HepG2 (cell line): Measurements from ENCODE around the gene CD46. TPM values are rescaled to one million over a fixed set of nuclear protein-coding genes. Genes with fewer than 3 reads are reported as not detected.
A peak's percentile ranks its signal among the peaks of the same experiment; 100 is the strongest.

Experiments used
- ATAC-seq: fragments of 200-7000 bp; cut with Tn5 transposase; 3 replicates; pipeline ENCODE4 v1.9.1; 2020; ENCODE audit warnings: mild to moderate bottlenecking, moderate library complexity
- BruUV-seq: library from RNA; stranded (reverse); fragments of 400-500 nt; replicated peaks from 2 replicates; lab custom pipeline; 2021; lab: Mats Ljungman, UMichigan
- CTCF ChIA-PET: fragments of 300-600 bp; formaldehyde crosslinking; extraction: SDS; loops from one replicate; lab custom pipeline; 2021; ENCODE audit warnings: low total read pairs, inconsistent platforms, low intra/inter-chr PET ratio; lab: Yijun Ruan, JAX
- POLR2A ChIA-PET: fragments of 350-600 bp; sonication (Branson Sonifier 250); formaldehyde crosslinking; loops from one replicate; lab custom pipeline; 2020; ENCODE audit warnings: antibody characterized with exemption, inconsistent platforms; lab: Yijun Ruan, JAX
- DNase-seq: peaks from one replicate; pipeline ENCODE4 v3.0.0-alpha.2; 2015; ENCODE audit warnings: low spot score
- FAIRE-seq: peaks from 3 replicates; lab custom pipeline; 2011; peaks lifted over from hg19 to GRCh38; lab: Jason Lieb, UNC
- H2AFZ ChIP-seq: one replicate; pipeline ENCODE4 v1.6.1; 2011; ENCODE audit warnings: low read length, inconsistent platforms
- H3K27ac ChIP-seq: fragments of 300-600 bp; 3 replicates; pipeline ENCODE4 v1.8.0; 2011; ENCODE audit warnings: mixed run types, mild to moderate bottlenecking, mixed read lengths, low read length, inconsistent platforms; ENCODE audit not compliant: insufficient read depth; ENCODE audit errors: extremely low read length
- H3K27me3 ChIP-seq, 2 experiments: fragments of 200-600 bp in 1 of 2; 2 replicates in 1 of 2; 3 replicates in 1 of 2; pipeline versions ENCODE4 v1.6.0 to v1.8.0; 2011; ENCODE audit warnings: low read length in 2 of 2, mild to moderate bottlenecking in 2 of 2, moderate library complexity in 2 of 2, inconsistent platforms in 1 of 2; ENCODE audit not compliant: insufficient read depth in 2 of 2, control insufficient read depth in 1 of 2
- H3K36me3 ChIP-seq, 2 experiments: fragments of 200-600 bp in 1 of 2; replicated peaks in 1 of 2; 2 replicates in 1 of 2; 3 replicates in 1 of 2; pipeline versions ENCODE4 v1.5.1 to v1.8.0; 2011; ENCODE audit warnings: low read length in 2 of 2, inconsistent platforms in 1 of 2; ENCODE audit not compliant: insufficient read depth in 2 of 2, control insufficient read depth in 1 of 2
- H3K4me1 ChIP-seq: 2 replicates; pipeline ENCODE4 v1.5.1; 2012; ENCODE audit warnings: low read length, inconsistent platforms; ENCODE audit not compliant: insufficient read depth
- H3K4me2 ChIP-seq: 2 replicates; pipeline ENCODE4 v1.6.0; 2011; ENCODE audit warnings: low read depth, low read length, inconsistent platforms
- H3K4me3 ChIP-seq, 3 experiments: fragments of 200-600 bp in 1 of 3; sonication (generic), shearing (Covaris generic) in 1 of 3; replicated peaks in 1 of 3; 2 replicates each; pipeline ENCODE4 v1.5.1; 2011 to 2016; ENCODE audit warnings: low read length in 3 of 3, inconsistent platforms in 2 of 3, low read depth in 2 of 3, mild to moderate bottlenecking in 2 of 3, control low read depth in 1 of 3, mixed read lengths in 1 of 3; ENCODE audit not compliant: insufficient read depth in 1 of 3
- H3K79me2 ChIP-seq: one replicate; pipeline ENCODE4 v1.6.1; 2011; ENCODE audit warnings: low read length, inconsistent platforms; ENCODE audit not compliant: insufficient read depth
- H3K9ac ChIP-seq: 2 replicates; pipeline ENCODE4 v1.6.0; 2011; ENCODE audit warnings: mild to moderate bottlenecking, low read depth, low read length, inconsistent platforms; ENCODE audit not compliant: insufficient read depth
- H3K9me3 ChIP-seq: 2 replicates; pipeline ENCODE4 v1.5.1; 2012; ENCODE audit warnings: mild to moderate bottlenecking, low read length
- H4K20me1 ChIP-seq: 2 replicates; pipeline ENCODE4 v1.6.0; 2011; ENCODE audit warnings: inconsistent platforms, mild to moderate bottlenecking, low read length, moderate library complexity; ENCODE audit not compliant: insufficient read depth
- ATF1 ChIP-seq: IDR thresholded peaks from 2 replicates; pipeline ENCODE4 v1.6.1; 2016; ENCODE audit warnings: mild to moderate bottlenecking, control low read depth
- FOXA3 ChIP-seq: IDR thresholded peaks from 2 replicates; pipeline ENCODE4 v1.6.1; 2016; ENCODE audit warnings: missing genetic modification reagents, missing compliant biosample characterization
- FOXJ3 ChIP-seq: sonication (generic); formaldehyde crosslinking; IDR thresholded peaks from 2 replicates; pipeline ENCODE4 v1.4.0; 2020; ENCODE audit warnings: missing genetic modification reagents, mild to moderate bottlenecking, borderline replicate concordance
- PHF8 ChIP-seq: sonication (generic); formaldehyde crosslinking; IDR thresholded peaks from 2 replicates; pipeline ENCODE4 v1.5.0; 2020; ENCODE audit warnings: missing genetic modification reagents
- RBFOX2 ChIP-seq: fragments of 200-400 bp; formaldehyde crosslinking; IDR thresholded peaks from 2 replicates; pipeline ENCODE4 v1.6.1; 2017; ENCODE audit warnings: low read depth, mild to moderate bottlenecking, low read length
- TBX2 ChIP-seq: sonication (generic); formaldehyde crosslinking; IDR thresholded peaks from 2 replicates; pipeline ENCODE4 v1.5.0; 2020; ENCODE audit warnings: missing genetic modification reagents, mild to moderate bottlenecking, borderline replicate concordance
- ZFX ChIP-seq: sonication (generic); formaldehyde crosslinking; IDR thresholded peaks from 2 replicates; pipeline ENCODE4 v1.4.0; 2020; ENCODE audit warnings: mild to moderate bottlenecking, low read depth, missing genetic modification reagents, moderate library complexity
- ZNF205 ChIP-seq: IDR thresholded peaks from 2 replicates; pipeline ENCODE4 v1.6.1; 2018; ENCODE audit warnings: missing biosample characterization, missing genetic modification reagents
- ZNF350 ChIP-seq: sonication (generic); formaldehyde crosslinking; IDR thresholded peaks from 2 replicates; pipeline ENCODE4 v1.4.0; 2020; ENCODE audit warnings: mild to moderate bottlenecking, low read depth, missing genetic modification reagents, borderline replicate concordance
- ZNF546 ChIP-seq: sonication (generic); formaldehyde crosslinking; conservative IDR thresholded peaks from 2 replicates; pipeline ENCODE4 v1.8.1; 2023; ENCODE audit warnings: mild to moderate bottlenecking, missing genetic modification reagents
- ZNF772 ChIP-seq: sonication (generic); formaldehyde crosslinking; IDR thresholded peaks from 2 replicates; pipeline ENCODE4 v1.5.0; 2020; ENCODE audit warnings: mild to moderate bottlenecking, missing genetic modification reagents
- WGBS: methylation state at CpG from one replicate; pipeline ENCODE4 v1.1.6; 2017; ENCODE audit warnings: low lambda C conversion rate; 5-methylcytosine and 5-hydroxymethylcytosine counted together
- in situ Hi-C: cut with HindIII; loops from 2 replicates; pipeline ENCODE4 v1.10.0; 2017; ENCODE audit warnings: low pct_unique_long_range_greater_than_20kb; ENCODE audit not compliant: extremely low pct_ligation_motif_present
- intact Hi-C: fragments of 100-400 bp; cut with micrococcal nuclease; formaldehyde crosslinking; loops from one replicate; pipeline ENCODE4 v1.10.0; 2022; ENCODE audit not compliant: unreplicated experiment
- polyA plus RNA-seq, 8 experiments: library from polyadenylated mRNA; depleted of rRNA in 3 of 8; stranded (reverse) in 7 of 8; unstranded in 1 of 8; fragments of >200 nt; fragmentation: Illumina TruSeq in 4 of 8; extraction: Trizol in 4 of 8; gene quantifications; 2 replicates each; pipeline versions ENCODE4 v1.2.1 to v1.2.3, GENCODE V29; 2011 to 2016; ENCODE audit warnings: low read depth in 4 of 8, missing spikeins in 1 of 8, mixed read lengths in 1 of 8; ENCODE audit not compliant: insufficient read depth in 1 of 8
- total RNA-seq, 5 experiments: library from RNA; depleted of rRNA; stranded (reverse); fragments of >200 nt; fragmentation: Illumina TruSeq; extraction: Trizol; gene quantifications; 2 replicates each; pipeline ENCODE4 v1.2.3, GENCODE V29; 2016; ENCODE audit warnings: low read depth in 1 of 5
- TF ChIP-seq, protein P1 (sequence below): sonication (generic); formaldehyde crosslinking; IDR thresholded peaks from 2 replicates; pipeline ENCODE4 v1.8.0; 2022; ENCODE audit warnings: mild to moderate bottlenecking, missing genetic modification reagents, moderate library complexity
- TF ChIP-seq, protein P2 (sequence below): sonication (generic); formaldehyde crosslinking; IDR thresholded peaks from 2 replicates; pipeline ENCODE4 v1.5.0; 2020; ENCODE audit warnings: missing genetic modification reagents

The CD46 gene
- total and polyA plus RNA-seq, 2 of the 13 experiments (the other 11 are each of a cell fraction or from before 2014, with no cell fraction given) = 130 to 277 TPM

DNA sequence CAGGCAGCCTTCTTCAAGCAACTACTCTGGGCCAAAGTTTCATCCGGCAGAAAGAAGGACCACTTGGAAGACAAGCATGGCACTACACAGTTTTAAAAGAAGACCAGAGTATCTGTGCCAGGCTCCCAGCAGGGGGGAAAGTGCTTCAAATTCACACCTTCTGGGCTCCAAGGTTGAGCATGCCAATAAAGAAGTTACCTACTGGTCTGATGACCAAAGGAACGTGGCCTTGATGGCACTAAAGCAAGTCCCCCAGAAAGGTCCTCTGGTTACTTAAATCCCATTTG is 73.5 kb downstream of the CD46 start:
- ChIA-PET CTCF (no interaction called here), POLR2A (interaction anchor here (2.2 to 2.8 kb wide), 2 partner anchors 28 to 59 kb away, joined by 10 read pairs; no protein-coding TSS in a partner anchor)
- ATAC-seq (no peak), FAIRE-seq (no peak), DNase-seq (no peak)
- 53% methylated on average over 2 of the region's 2 CpGs for WGBS
- intact Hi-C loops (no loop called here), in situ Hi-C loops (loop anchor here (5.0 kb wide), 2 partner anchors 42 to 142 kb away; no protein-coding TSS in a partner anchor)
- Histone ChIP-seq H3K9ac (peak overlapping the region; percentile 80; the same call in 1 of the 2 replicates), H3K4me2 (peak overlapping the region; percentile 91), H3K79me2 (peaks cover 36% of the 10 kb centered on the region), H3K4me3 (peak overlapping the region in 2 of 3 experiments; percentile 73 to 77; a peak in 3 of 6 replicates), H3K27ac (peak overlapping the region; percentile 94), H2AFZ (no peak overlapping the region), H4K20me1 (no peaks in the 10 kb centered on the region), H3K9me3 (no peaks in the 10 kb centered on the region), H3K27me3 (no peaks in the 10 kb centered on the region; a peak in 2 of 5 replicates), H3K36me3 (peaks cover 0 to 3% of the 10 kb centered on the region in 2 experiments; a peak in 3 of 5 replicates), H3K4me1 (peaks cover 65% of the 10 kb centered on the region)
- TF ChIP-seq FOXA3 (CRISPR knock-in tag) (no peak), PHF8 (CRISPR knock-in tag) (0 out of 2 replicates have a peak, but pooled peaks have one; percentile 7), FOXJ3 (CRISPR knock-in tag) (no peak)
- TF ChIP-seq, protein P1, sequence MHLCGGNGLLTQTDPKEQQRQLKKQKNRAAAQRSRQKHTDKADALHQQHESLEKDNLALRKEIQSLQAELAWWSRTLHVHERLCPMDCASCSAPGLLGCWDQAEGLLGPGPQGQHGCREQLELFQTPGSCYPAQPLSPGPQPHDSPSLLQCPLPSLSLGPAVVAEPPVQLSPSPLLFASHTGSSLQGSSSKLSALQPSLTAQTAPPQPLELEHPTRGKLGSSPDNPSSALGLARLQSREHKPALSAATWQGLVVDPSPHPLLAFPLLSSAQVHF = no peak
- BruUV-seq = no TSS peak

DNA sequence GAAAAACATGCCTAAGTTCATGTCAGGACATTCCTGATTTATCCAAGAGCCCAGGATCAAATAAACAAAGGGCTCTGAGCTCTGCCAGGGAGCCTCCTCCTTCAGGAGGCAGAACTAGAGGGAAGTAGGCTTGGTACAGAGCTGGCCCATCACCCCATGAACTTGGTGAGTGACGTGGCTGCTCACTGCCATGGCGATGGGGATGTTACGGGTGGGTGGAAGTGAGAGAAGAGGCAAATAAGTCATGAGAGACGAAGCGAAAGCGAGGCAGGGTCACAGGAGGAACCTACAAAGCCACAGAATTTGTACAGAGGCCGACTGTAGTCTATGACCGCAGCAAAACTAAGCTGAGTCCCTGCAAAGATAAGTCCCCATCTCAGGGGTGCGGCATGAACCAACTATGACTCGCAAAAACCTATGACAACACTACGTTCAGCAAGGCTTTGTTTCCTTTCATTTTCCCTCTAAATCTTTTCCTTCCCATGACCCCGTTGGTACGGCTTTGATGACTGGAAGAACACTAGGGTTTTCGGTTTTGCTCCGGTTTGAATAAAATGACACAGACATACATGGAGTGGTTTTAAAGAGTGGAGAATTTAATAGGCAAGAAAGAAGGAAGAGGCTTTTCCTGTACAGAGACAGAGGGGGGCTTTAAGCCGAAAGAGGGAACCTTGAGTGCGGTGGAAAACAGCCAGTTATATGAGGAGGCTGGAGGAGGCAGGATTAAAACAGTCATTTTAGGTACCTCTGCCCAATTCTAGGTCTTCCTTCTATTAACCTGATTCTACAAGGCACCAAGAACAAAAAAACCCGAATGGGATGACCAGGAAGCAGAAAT is 74.1 kb downstream of the CD46 start:
- peak overlapping the region; percentile 66 for H2AFZ ChIP-seq
- H3K4me2 ChIP-seq = peak overlapping the region; percentile 91
- peak overlapping the region; percentile 58 to 77 (median 73) for H3K4me3 ChIP-seq
- H3K27ac ChIP-seq = peak overlapping the region; percentile 94
- peaks cover 65% of the 10 kb centered on the region for H3K4me1 ChIP-seq
- ChIA-PET POLR2A (interaction anchor here (0.7 to 2.8 kb wide), 8 partner anchors 10 to 138 kb away, joined by 3 to 14 read pairs (median 7); no protein-coding TSS in a partner anchor), CTCF (no interaction called here)
- 5% methylated on average over 18 of the region's 18 CpGs for WGBS
- peaks cover 36% of the 10 kb centered on the region for H3K79me2 ChIP-seq
- no peaks in the 10 kb centered on the region for H3K9me3 ChIP-seq
- in situ Hi-C loops (loop anchor here (5.0 kb wide), 2 partner anchors 41 to 141 kb away; no protein-coding TSS in a partner anchor), intact Hi-C loops (no loop called here)
- ATAC-seq (peak; percentile 6; the same call in 2 of the 3 replicates), FAIRE-seq (peak; percentile 68), DNase-seq (peak; percentile 10)
- peaks cover 0 to 3% of the 10 kb centered on the region in 2 experiments; a peak in 3 of 5 replicates for H3K36me3 ChIP-seq
- no peaks in the 10 kb centered on the region for H4K20me1 ChIP-seq
- BruUV-seq = TSS peak; percentile 78
- H3K27me3 ChIP-seq = no peaks in the 10 kb centered on the region; a peak in 2 of 5 replicates
- peak overlapping the region; percentile 80 for H3K9ac ChIP-seq
- TF ChIP-seq ZFX = 0 out of 2 replicates have a peak, but pooled peaks have one; percentile 19
- TF ChIP-seq, protein P2, sequence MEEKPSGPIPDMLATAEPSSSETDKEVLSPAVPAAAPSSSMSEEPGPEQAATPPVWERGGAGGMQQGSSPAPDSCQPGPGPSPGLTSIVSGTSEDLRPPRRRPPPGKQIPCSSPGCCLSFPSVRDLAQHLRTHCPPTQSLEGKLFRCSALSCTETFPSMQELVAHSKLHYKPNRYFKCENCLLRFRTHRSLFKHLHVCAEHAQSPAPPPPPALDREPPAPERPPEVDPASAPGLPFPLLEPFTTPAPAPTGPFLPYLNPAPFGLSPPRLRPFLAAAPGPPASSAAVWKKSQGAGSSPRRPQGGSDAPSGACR (CRISPR knock-in tag) = 0 out of 2 replicates have a peak, but pooled peaks have one; percentile 52
- TF ChIP-seq TBX2 = 0 out of 2 replicates have a peak, but pooled peaks have one; percentile 13
- 0 out of 2 replicates have a peak, but pooled peaks have one; percentile 35 for TF ChIP-seq ZNF772 (CRISPR knock-in tag)
- TF ChIP-seq ZNF205 (CRISPR knock-in tag) = no peak
- TF ChIP-seq RBFOX2 = 0 out of 2 replicates have a peak, but pooled peaks have one; percentile 14
- 0 out of 2 replicates have a peak, but pooled peaks have one; percentile 33 for TF ChIP-seq ATF1 (CRISPR knock-in tag)
- TF ChIP-seq ZNF350 = no peak
- 0 out of 2 replicates have a peak, but pooled peaks have one; percentile 26 for TF ChIP-seq ZNF546 (CRISPR knock-in tag)
